HepG2 (cell line): Measurements from ENCODE around the gene TMEM131L. TPM values are rescaled to one million over a fixed set of nuclear protein-coding genes. Genes with fewer than 3 reads are reported as not detected.

Source experiments
- ATAC-seq: fragments of 200-7000 bp; cut with Tn5 transposase; 3 replicates; pipeline ENCODE4 v1.9.1; 2020; ENCODE audit warnings: mild to moderate bottlenecking, moderate library complexity
- BruUV-seq: library from RNA; stranded (reverse); fragments of 400-500 nt; replicated peaks from 2 replicates; lab custom pipeline; 2021; lab: Mats Ljungman, UMichigan
- CTCF ChIA-PET: fragments of 300-600 bp; formaldehyde crosslinking; extraction: SDS; loops from one replicate; lab custom pipeline; 2021; ENCODE audit warnings: low total read pairs, inconsistent platforms, low intra/inter-chr PET ratio; lab: Yijun Ruan, JAX
- POLR2A ChIA-PET: fragments of 350-600 bp; sonication (Branson Sonifier 250); formaldehyde crosslinking; loops from one replicate; lab custom pipeline; 2020; ENCODE audit warnings: antibody characterized with exemption, inconsistent platforms; lab: Yijun Ruan, JAX
- DNase-seq: peaks from one replicate; pipeline ENCODE4 v3.0.0-alpha.2; 2015; ENCODE audit warnings: low spot score
- FAIRE-seq: peaks from 3 replicates; lab custom pipeline; 2011; peaks lifted over from hg19 to GRCh38; lab: Jason Lieb, UNC
- H2AFZ ChIP-seq: one replicate; pipeline ENCODE4 v1.6.1; 2011; ENCODE audit warnings: low read length, inconsistent platforms
- H3K27ac ChIP-seq: fragments of 300-600 bp; 3 replicates; pipeline ENCODE4 v1.8.0; 2011; ENCODE audit warnings: mixed run types, mild to moderate bottlenecking, mixed read lengths, low read length, inconsistent platforms; ENCODE audit not compliant: insufficient read depth; ENCODE audit errors: extremely low read length
- H3K27me3 ChIP-seq, 2 experiments: fragments of 200-600 bp in 1 of 2; 2 replicates in 1 of 2; 3 replicates in 1 of 2; pipeline versions ENCODE4 v1.6.0 to v1.8.0; 2011; ENCODE audit warnings: low read length in 2 of 2, mild to moderate bottlenecking in 2 of 2, moderate library complexity in 2 of 2, inconsistent platforms in 1 of 2; ENCODE audit not compliant: insufficient read depth in 2 of 2, control insufficient read depth in 1 of 2
- H3K36me3 ChIP-seq, 2 experiments: fragments of 200-600 bp in 1 of 2; replicated peaks in 1 of 2; 2 replicates in 1 of 2; 3 replicates in 1 of 2; pipeline versions ENCODE4 v1.5.1 to v1.8.0; 2011; ENCODE audit warnings: low read length in 2 of 2, inconsistent platforms in 1 of 2; ENCODE audit not compliant: insufficient read depth in 2 of 2, control insufficient read depth in 1 of 2
- H3K4me1 ChIP-seq: 2 replicates; pipeline ENCODE4 v1.5.1; 2012; ENCODE audit warnings: low read length, inconsistent platforms; ENCODE audit not compliant: insufficient read depth
- H3K4me2 ChIP-seq: 2 replicates; pipeline ENCODE4 v1.6.0; 2011; ENCODE audit warnings: low read depth, low read length, inconsistent platforms
- H3K4me3 ChIP-seq, 3 experiments: fragments of 200-600 bp in 1 of 3; sonication (generic), shearing (Covaris generic) in 1 of 3; replicated peaks in 1 of 3; 2 replicates each; pipeline ENCODE4 v1.5.1; 2011 to 2016; ENCODE audit warnings: low read length in 3 of 3, inconsistent platforms in 2 of 3, low read depth in 2 of 3, mild to moderate bottlenecking in 2 of 3, control low read depth in 1 of 3, mixed read lengths in 1 of 3; ENCODE audit not compliant: insufficient read depth in 1 of 3
- H3K79me2 ChIP-seq: one replicate; pipeline ENCODE4 v1.6.1; 2011; ENCODE audit warnings: low read length, inconsistent platforms; ENCODE audit not compliant: insufficient read depth
- H3K9ac ChIP-seq: 2 replicates; pipeline ENCODE4 v1.6.0; 2011; ENCODE audit warnings: mild to moderate bottlenecking, low read depth, low read length, inconsistent platforms; ENCODE audit not compliant: insufficient read depth
- H3K9me3 ChIP-seq: 2 replicates; pipeline ENCODE4 v1.5.1; 2012; ENCODE audit warnings: mild to moderate bottlenecking, low read length
- H4K20me1 ChIP-seq: 2 replicates; pipeline ENCODE4 v1.6.0; 2011; ENCODE audit warnings: inconsistent platforms, mild to moderate bottlenecking, low read length, moderate library complexity; ENCODE audit not compliant: insufficient read depth
- ARNT2 ChIP-seq: sonication (generic); formaldehyde crosslinking; IDR thresholded peaks from 2 replicates; pipeline ENCODE4 v1.8.0; 2022; ENCODE audit warnings: mild to moderate bottlenecking, low read depth, missing genetic modification reagents, moderate library complexity
- BCL6 ChIP-seq: IDR thresholded peaks from 2 replicates; pipeline ENCODE4 v1.6.1; 2016; ENCODE audit warnings: missing genetic modification reagents, missing compliant biosample characterization
- HDAC6 ChIP-seq: fragments of 200-600 bp; sonication (generic); IDR thresholded peaks from 2 replicates; pipeline ENCODE4 v1.7.0; 2017; ENCODE audit warnings: mild to moderate bottlenecking, antibody characterized with exemption, low read length, low read depth
- MTA1 ChIP-seq: sonication (generic); formaldehyde crosslinking; IDR thresholded peaks from 2 replicates; pipeline ENCODE4 v1.4.0; 2020; ENCODE audit warnings: missing genetic modification reagents, mild to moderate bottlenecking, borderline replicate concordance
- SMARCE1 ChIP-seq: fragments of 450-650 bp; IDR thresholded peaks from 2 replicates; pipeline ENCODE4 v1.6.1; 2017; ENCODE audit warnings: borderline replicate concordance
- SOX5 ChIP-seq: IDR thresholded peaks from 2 replicates; pipeline ENCODE4 v1.6.1; 2016; ENCODE audit warnings: borderline replicate concordance
- SRSF9 ChIP-seq: fragments of 200-400 bp; formaldehyde crosslinking; IDR thresholded peaks from 2 replicates; pipeline ENCODE4 v1.6.1; 2018; ENCODE audit warnings: borderline replicate concordance, mild to moderate bottlenecking, low read depth, low read length; ENCODE audit not compliant: insufficient read depth, poor library complexity, severe bottlenecking
- U2AF2 ChIP-seq: fragments of 200-400 bp; formaldehyde crosslinking; IDR thresholded peaks from 2 replicates; pipeline ENCODE4 v1.6.1; 2017; ENCODE audit warnings: low read depth, mild to moderate bottlenecking, low read length
- ZBTB49 ChIP-seq: sonication (generic); formaldehyde crosslinking; IDR thresholded peaks from 2 replicates; pipeline ENCODE4 v1.4.0; 2020; ENCODE audit warnings: missing genetic modification reagents, borderline replicate concordance
- ZNF484 ChIP-seq: sonication (generic); formaldehyde crosslinking; IDR thresholded peaks from 2 replicates; pipeline ENCODE4 v1.5.1; 2020; ENCODE audit warnings: mild to moderate bottlenecking, low read depth, missing genetic modification reagents, borderline replicate concordance
- ZNF691 ChIP-seq: sonication (generic); formaldehyde crosslinking; IDR thresholded peaks from 2 replicates; pipeline ENCODE4 v1.4.0; 2020; ENCODE audit warnings: missing genetic modification reagents, low read depth, mild to moderate bottlenecking, borderline replicate concordance
- WGBS: methylation state at CpG from one replicate; pipeline ENCODE4 v1.1.6; 2017; ENCODE audit warnings: low lambda C conversion rate; 5-methylcytosine and 5-hydroxymethylcytosine counted together
- in situ Hi-C: cut with HindIII; loops from 2 replicates; pipeline ENCODE4 v1.10.0; 2017; ENCODE audit warnings: low pct_unique_long_range_greater_than_20kb; ENCODE audit not compliant: extremely low pct_ligation_motif_present
- intact Hi-C: fragments of 100-400 bp; cut with micrococcal nuclease; formaldehyde crosslinking; loops from one replicate; pipeline ENCODE4 v1.10.0; 2022; ENCODE audit not compliant: unreplicated experiment
- polyA plus RNA-seq, 8 experiments: library from polyadenylated mRNA; depleted of rRNA in 3 of 8; stranded (reverse) in 7 of 8; unstranded in 1 of 8; fragments of >200 nt; fragmentation: Illumina TruSeq in 4 of 8; extraction: Trizol in 4 of 8; gene quantifications; 2 replicates each; pipeline versions ENCODE4 v1.2.1 to v1.2.3, GENCODE V29; 2011 to 2016; ENCODE audit warnings: low read depth in 4 of 8, missing spikeins in 1 of 8, mixed read lengths in 1 of 8; ENCODE audit not compliant: insufficient read depth in 1 of 8
- total RNA-seq, 5 experiments: library from RNA; depleted of rRNA; stranded (reverse); fragments of >200 nt; fragmentation: Illumina TruSeq; extraction: Trizol; gene quantifications; 2 replicates each; pipeline ENCODE4 v1.2.3, GENCODE V29; 2016; ENCODE audit warnings: low read depth in 1 of 5

TMEM131L gene
- total and polyA plus RNA-seq, 2 of the 13 experiments (the other 11 are each of a cell fraction or from before 2014, with no cell fraction given): 2.2 to 4.5 TPM

- TF ChIP-seq MTA1 (CRISPR knock-in tag) (no peak), SMARCE1 (no peak)
Measured at GRCh38 chr4:153530284-153530999, 64.3 kb downstream of the TMEM131L start (continued).

- CTCF ChIA-PET: no interaction called here
- ATAC-seq (peak; percentile 57; the same call in 2 of the 3 replicates), DNase-seq (no peak), FAIRE-seq (no peak)
- WGBS: 100% methylated on average over 1 of the region's 1 CpG
- intact Hi-C loops: no loop called here
- no peak overlapping the region for H3K27ac ChIP-seq
- no peaks in the 10 kb centered on the region for H3K36me3 ChIP-seq
- no peak overlapping the region for H3K4me2 ChIP-seq
- no peak overlapping the region for H3K4me3 ChIP-seq
- no peak overlapping the region for H2AFZ ChIP-seq
- no peaks in the 10 kb centered on the region for H3K79me2 ChIP-seq
- POLR2A ChIA-PET: no interaction called here
- H3K9me3 ChIP-seq: no peaks in the 10 kb centered on the region
- no peaks in the 10 kb centered on the region for H3K4me1 ChIP-seq
- in situ Hi-C loops: no loop called here
- no peaks in the 10 kb centered on the region for H3K27me3 ChIP-seq
- no TSS peak for BruUV-seq
- TF ChIP-seq SRSF9: no peak
- TF ChIP-seq ARNT2: no peak
- no peak for TF ChIP-seq HDAC6
- no peak for TF ChIP-seq ZNF484 (CRISPR knock-in tag)
- no peak for TF ChIP-seq BCL6 (CRISPR knock-in tag)
- TF ChIP-seq ZBTB49 (CRISPR knock-in tag): no peak
- no peak for TF ChIP-seq ZNF691 (CRISPR knock-in tag)
- no peak for TF ChIP-seq U2AF2
- no peak for TF ChIP-seq SOX5 (CRISPR knock-in tag)
- H4K20me1 ChIP-seq: no peaks in the 10 kb centered on the region
- H3K9ac ChIP-seq: no peak overlapping the region
Measured at GRCh38 chr4:153531000-153531358, 64.8 kb downstream of the TMEM131L start.
